NCI-H524 treated with DMSO at 0.1 percent for 48 hours (cell line): ENCODE measurements around the gene ANKRA2.
"Not testable (repeated sequence)": the region's sequence is repeated elsewhere in the genome, so short reads cannot be mapped to it uniquely, and the experiment has no call there.

Source experiments
- DNase-seq: peaks from one replicate; lab custom pipeline; 2025; lab: John Stamatoyannopoulos, UW

Gene ANKRA2

GRCh38 chr5:73550016-73550415, 15.4 kb downstream of the ANKRA2 start:
- DNase-seq = no peak

DNA sequence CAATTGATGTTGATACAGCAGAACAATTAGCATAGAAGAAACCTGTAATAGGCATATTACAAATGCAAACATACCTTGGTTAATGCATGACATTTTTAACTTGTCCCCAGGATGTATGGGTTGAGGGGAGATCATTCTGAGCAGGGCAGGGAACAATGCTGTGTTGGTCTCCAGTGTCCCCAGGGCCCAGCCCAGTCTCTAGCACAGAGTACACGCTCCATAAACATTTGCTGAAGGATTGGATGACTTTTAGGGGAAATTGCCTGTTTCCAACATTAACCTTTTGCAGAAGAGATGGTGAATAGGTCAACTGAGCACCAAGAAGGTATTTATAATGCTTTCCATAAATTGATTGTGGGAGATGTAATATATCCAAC, 20.0 kb downstream of the ANKRA2 start:
- DNase-seq = no peak

GRCh38 chr5:73544429-73545402, 20.7 kb downstream of the ANKRA2 start:
- DNase-seq = no peak

- no peak for DNase-seq
Measured at GRCh38 chr5:73542020-73542419, 23.4 kb downstream of the ANKRA2 start.

GRCh38 chr5:73540192-73540591, 25.2 kb downstream of the ANKRA2 start:
- DNase-seq = no peak

GRCh38 chr5:73539730-73540129, 25.7 kb downstream of the ANKRA2 start:
- DNase-seq = no peak

- no peak for DNase-seq
Measured at GRCh38 chr5:73534971-73535370, 30.5 kb downstream of the ANKRA2 start.

DNA sequence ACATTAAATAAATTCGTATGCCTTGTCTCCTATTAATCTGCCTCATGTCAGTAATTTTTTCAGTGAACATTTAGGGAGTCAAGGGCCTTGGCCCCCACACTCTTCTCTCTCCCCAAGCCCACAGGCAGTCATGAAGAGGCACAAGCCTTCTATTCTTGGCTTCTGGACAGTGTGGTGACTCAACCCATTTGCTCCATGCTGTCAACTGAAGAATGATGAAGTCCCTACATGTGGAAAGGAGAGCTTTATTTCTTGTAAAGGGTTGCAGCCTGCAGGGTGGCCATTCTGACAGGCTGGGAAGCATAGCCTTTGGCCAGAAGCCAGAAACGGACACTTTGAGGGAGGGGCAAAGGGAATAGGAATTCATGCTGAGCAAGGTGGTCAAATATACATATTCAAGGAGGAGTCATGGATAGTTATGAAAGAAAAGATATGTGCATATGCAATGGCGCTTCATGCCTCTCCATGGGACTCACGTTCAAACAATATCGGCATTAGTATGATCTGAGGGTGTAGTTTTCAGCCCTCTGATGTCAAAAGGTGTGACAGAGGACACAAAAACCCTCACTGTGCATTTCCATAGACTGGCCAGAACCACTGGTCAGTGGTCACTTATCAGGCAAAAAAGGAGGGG, 31.3 kb downstream of the ANKRA2 start:
- DNase-seq = no peak

GRCh38 chr5:73532195-73532594, 33.2 kb downstream of the ANKRA2 start:
- no peak for DNase-seq

DNA sequence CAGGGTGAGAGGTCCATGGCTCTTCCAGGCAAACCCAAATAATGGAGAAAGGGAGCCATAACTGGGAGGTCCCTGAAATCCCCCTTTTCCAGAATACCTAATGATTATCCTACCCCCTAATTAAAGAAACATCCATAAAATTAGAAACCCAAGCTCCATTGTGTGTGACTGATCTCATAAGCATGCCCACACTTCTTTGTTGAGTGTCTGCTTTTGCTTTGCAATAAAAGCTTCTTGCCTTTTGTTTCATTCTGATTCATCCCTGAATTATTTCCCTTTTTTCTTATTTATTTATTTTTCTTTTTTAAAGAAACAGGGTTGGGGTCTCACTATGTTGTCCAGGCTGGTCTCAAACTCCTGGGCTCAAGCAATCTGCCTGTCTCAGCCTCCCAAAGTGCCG, 34.1 kb downstream of the ANKRA2 start:
- no peak for DNase-seq

DNA sequence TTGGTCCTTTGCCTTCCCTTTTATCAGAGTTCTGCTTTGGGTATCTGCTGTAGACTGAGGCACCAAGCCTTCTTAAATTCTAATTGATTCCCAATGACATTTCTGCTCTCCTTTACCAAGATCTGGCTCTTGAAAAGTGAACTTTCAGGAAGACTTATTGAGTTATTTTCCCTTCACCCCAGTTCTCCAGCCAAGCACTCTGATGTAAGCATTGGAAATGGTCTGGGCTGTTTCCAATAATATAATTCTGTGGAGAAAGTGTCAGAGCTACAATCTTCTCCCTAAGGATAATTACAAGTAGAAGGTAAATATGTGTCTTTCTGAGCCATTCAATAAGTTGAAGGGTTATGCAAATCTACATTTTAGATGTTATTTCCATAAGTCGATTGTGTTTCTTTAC, 36.4 kb downstream of the ANKRA2 start:
- DNase-seq = no peak

DNA sequence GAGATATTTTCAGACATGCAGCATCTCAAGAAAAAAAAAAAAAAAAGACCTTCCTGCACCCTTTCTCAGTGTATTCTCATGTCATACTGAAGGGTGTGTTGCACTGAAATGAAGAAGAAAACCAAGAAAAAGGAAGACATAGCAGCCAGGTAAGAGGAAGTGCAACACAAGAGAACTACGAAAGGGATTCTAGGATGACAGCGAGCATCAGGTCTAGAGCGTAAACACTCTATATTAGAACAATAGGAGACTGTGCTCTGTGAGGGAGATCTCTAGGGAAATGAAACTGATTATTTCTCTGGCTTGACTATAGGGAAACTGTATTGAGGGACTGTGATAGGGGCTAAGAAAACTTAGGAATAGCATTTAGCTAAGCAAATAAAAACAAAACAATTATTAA, 37.2 kb downstream of the ANKRA2 start:
- DNase-seq = no peak

- DNase-seq = no peak
Measured at GRCh38 chr5:73525606-73526203, 39.7 kb downstream of the ANKRA2 start.

DNA sequence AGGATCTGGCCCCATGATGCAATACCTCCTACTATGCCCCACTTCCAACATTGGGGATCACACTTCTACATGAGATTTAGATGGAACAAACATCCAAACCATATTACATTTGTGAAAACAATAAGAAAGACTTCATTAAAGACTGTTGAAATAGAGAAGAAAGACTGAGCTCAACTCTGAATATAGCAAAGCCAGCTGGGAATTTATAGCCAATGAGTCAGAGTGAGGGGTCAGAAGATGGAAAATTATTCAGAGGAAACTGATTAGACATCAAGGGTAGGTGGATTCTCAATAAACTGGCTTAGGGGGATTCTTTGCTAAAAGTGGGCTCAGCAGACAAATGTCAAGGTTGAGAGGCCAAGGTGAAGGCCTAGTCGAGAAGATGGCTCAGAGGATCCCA, 41.6 kb downstream of the ANKRA2 start:
- no peak for DNase-seq

DNA sequence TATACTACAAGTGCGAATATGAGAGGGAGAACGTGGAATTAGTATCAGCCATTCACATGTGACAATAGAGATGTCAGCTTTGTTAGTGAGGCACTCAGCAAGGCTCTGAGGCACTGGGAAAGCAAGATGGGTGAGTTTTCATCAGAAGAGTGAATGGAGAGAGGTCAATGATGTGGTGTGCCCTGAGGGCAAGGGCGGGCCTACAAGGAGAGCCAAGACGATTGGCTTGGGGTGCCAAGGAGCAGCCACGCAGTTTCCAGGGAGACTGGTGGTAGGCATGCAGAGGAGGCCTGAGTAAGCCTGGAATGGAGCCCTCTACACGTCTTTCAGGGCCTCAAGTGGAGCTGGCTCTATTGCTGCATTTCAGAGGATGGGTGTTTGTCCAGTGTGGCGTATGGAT, 42.5 kb downstream of the ANKRA2 start:
- no peak for DNase-seq

- DNase-seq = peak; percentile 69
Measured at GRCh38 chr5:73519531-73520283, 45.7 kb downstream of the ANKRA2 start.

GRCh38 chr5:73515232-73515631, 50.2 kb downstream of the ANKRA2 start:
- no peak for DNase-seq

GRCh38 chr5:73514418-73514817, 51.0 kb downstream of the ANKRA2 start:
- no peak for DNase-seq

GRCh38 chr5:73513996-73514395, 51.4 kb downstream of the ANKRA2 start:
- DNase-seq = no peak

- DNase-seq = not testable (repeated sequence)
Measured at GRCh38 chr5:73508521-73508920, 56.9 kb downstream of the ANKRA2 start.

DNA sequence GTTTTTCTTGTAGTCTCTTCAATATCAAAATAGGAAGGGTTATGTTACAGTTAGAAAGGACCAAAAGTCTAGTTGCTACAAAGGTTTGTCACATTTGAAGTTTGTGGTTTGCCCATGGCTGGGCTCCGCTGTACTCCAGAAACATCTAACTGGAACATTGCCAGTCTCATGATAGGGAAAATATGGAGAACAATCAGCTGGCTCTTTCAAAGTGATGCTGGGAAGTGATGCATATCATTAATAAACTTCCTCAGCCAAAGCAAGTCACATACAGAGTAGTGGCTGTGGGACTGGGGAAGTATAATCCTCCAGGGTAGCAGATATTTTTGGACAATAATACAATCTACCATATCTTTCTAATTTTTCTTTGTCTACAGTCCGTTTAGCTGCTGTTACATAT, 58.4 kb downstream of the ANKRA2 start:
- no peak for DNase-seq

DNA sequence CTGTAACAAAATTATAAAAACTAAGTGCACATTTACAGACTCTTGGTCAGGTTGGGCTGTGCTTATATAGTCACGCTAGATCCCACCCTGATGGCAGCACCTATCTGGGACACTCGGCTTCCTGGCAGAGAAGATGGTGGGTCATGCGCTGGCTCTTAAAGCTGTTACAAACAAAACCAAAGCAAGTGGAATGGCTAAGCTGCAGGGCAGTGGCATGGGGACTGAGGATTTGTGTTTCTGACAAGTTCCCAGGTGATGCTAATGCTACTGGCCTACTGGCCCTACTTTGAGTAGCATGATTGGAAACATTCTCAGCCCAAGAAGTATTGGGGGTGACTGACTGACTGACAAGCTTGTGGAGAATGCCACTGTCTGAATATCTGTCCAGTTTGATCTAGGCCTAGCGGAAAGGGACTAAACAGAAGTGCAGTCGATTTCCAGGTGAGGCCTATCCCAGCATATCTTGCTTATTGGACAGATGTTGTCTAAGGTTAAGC, 58.9 kb downstream of the ANKRA2 start:
- DNase-seq = no peak
